ENCODE data around the gene ACVR1C.

DNA sequence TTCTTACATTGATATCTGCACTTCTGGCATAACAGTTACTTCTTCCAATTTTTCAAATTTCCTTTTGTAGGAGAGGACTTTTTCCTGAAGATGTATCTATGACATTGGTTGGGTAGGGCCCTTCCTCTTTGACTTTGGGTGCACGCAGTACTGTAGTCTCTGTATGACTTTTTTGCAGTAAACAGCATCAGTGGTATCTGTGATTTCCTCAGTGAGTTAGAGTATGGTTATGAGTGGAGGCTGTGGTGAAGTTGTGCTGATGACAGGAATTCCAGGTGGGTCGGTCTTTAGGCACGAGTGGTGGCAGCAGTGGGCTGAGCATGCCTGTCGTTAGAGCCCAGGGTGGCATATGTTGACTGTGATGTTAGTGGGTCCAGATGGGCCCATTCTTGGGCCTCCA is 17.6 kb downstream of the ACVR1C start:
- TF ChIP-seq, protein P1, sequence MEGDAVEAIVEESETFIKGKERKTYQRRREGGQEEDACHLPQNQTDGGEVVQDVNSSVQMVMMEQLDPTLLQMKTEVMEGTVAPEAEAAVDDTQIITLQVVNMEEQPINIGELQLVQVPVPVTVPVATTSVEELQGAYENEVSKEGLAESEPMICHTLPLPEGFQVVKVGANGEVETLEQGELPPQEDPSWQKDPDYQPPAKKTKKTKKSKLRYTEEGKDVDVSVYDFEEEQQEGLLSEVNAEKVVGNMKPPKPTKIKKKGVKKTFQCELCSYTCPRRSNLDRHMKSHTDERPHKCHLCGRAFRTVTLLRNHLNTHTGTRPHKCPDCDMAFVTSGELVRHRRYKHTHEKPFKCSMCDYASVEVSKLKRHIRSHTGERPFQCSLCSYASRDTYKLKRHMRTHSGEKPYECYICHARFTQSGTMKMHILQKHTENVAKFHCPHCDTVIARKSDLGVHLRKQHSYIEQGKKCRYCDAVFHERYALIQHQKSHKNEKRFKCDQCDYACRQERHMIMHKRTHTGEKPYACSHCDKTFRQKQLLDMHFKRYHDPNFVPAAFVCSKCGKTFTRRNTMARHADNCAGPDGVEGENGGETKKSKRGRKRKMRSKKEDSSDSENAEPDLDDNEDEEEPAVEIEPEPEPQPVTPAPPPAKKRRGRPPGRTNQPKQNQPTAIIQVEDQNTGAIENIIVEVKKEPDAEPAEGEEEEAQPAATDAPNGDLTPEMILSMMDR (IDR thresholded peaks at IDR 0.05): no peak
- no peak for TF ChIP-seq POLR2AphosphoS5 (IDR thresholded peaks at IDR 0.05)
